Left renal pelvis (tissue), 4 donors: ENCODE data around the gene RASL10A. TPM values are rescaled to one million over a fixed set of nuclear protein-coding genes. Genes with fewer than 3 reads are reported as not detected.

ENCODE experiments used
- DNase-seq, 4 donors: peaks; one replicate each; pipeline ENCODE4 v3.0.0-alpha.2; 2013; ENCODE audit warnings: low read depth in 4 of 4, low spot score in 3 of 4
- polyA plus RNA-seq, 4 donors: library from polyadenylated mRNA; unstranded; fragments of 120-200 nt; gene quantifications; one replicate each; pipeline ENCODE4 v1.2.1, GENCODE V29; 2013; ENCODE audit not compliant: insufficient read length in 4 of 4

The RASL10A gene
- polyA plus RNA-seq, 4 donors = 0.33 to 0.63 (median 0.45) TPM

GRCh38 chr22:29339381-29340235 is 24.1 kb upstream of the RASL10A start:
- DNase-seq = no peak

- no peak for DNase-seq
Observed at GRCh38 chr22:29338398-29338797, 22.9 kb upstream of the RASL10A start.

GRCh38 chr22:29337631-29338284 is 22.3 kb upstream of the RASL10A start:
- DNase-seq = no peak

GRCh38 chr22:29336751-29337490 is 21.4 kb upstream of the RASL10A start:
- no peak for DNase-seq

- DNase-seq = no peak
Observed at GRCh38 chr22:29335656-29336055, 20.2 kb upstream of the RASL10A start.

- no peak for DNase-seq
Observed at GRCh38 chr22:29334696-29335344, 19.3 kb upstream of the RASL10A start.

- DNase-seq = no peak
Observed at GRCh38 chr22:29334148-29334547, 18.7 kb upstream of the RASL10A start.

GRCh38 chr22:29332886-29333496 is 17.5 kb upstream of the RASL10A start:
- no peak for DNase-seq

GRCh38 chr22:29331658-29332300 is 16.3 kb upstream of the RASL10A start:
- no peak for DNase-seq

GRCh38 chr22:29331213-29331612 is 15.7 kb upstream of the RASL10A start:
- no peak for DNase-seq

GRCh38 chr22:29330753-29331152 is 15.3 kb upstream of the RASL10A start:
- no peak for DNase-seq

- no peak for DNase-seq
Observed at GRCh38 chr22:29330291-29330690, 14.8 kb upstream of the RASL10A start.

GRCh38 chr22:29329581-29329980 is 14.1 kb upstream of the RASL10A start:
- DNase-seq = no peak

GRCh38 chr22:29328566-29329500 is 13.3 kb upstream of the RASL10A start:
- no peak for DNase-seq

- no peak for DNase-seq
Observed at GRCh38 chr22:29328055-29328454, 12.6 kb upstream of the RASL10A start.

GRCh38 chr22:29327089-29327764 is 11.7 kb upstream of the RASL10A start:
- DNase-seq = no peak

- DNase-seq = no peak
Observed at GRCh38 chr22:29326481-29326880, 11.0 kb upstream of the RASL10A start.

GRCh38 chr22:29325785-29326315 is 10.4 kb upstream of the RASL10A start:
- no peak for DNase-seq
